Esophagus squamous epithelium (tissue), 5 donors: ENCODE results near the gene NAA40. TPM values are rescaled to one million over a fixed set of nuclear protein-coding genes. Genes with fewer than 3 reads are reported as not detected.

Source experiments
- DNase-seq: peaks from one replicate; lab custom pipeline; 2025; lab: John Stamatoyannopoulos, UW
- H3K27ac ChIP-seq, 4 donors: fragments of 200-600 bp; sonication (generic); one replicate each; pipeline ENCODE4 v1.5.1; 2016 to 2019; ENCODE audit warnings: mild to moderate bottlenecking in 1 of 4
- H3K27me3 ChIP-seq, 4 donors: fragments of 200-600 bp; sonication (generic); 1 replicate in 3 of 4; 2 replicates in 1 of 4; pipeline versions ENCODE4 v1.5.1 to v1.6.0; 2017 to 2021; ENCODE audit warnings: antibody characterized with exemption in 1 of 4
- H3K36me3 ChIP-seq, 3 donors: fragments of 200-600 bp; sonication (generic); one replicate each; pipeline ENCODE4 v1.5.1; 2016 to 2019
- H3K4me1 ChIP-seq, 3 donors: fragments of 200-600 bp; sonication (generic); one replicate each; pipeline ENCODE4 v1.5.1; 2017 to 2019
- H3K4me3 ChIP-seq, 4 donors: fragments of 200-600 bp; sonication (generic); 1 replicate in 3 of 4; 2 replicates in 1 of 4; pipeline ENCODE4 v1.5.1; 2016 to 2019; ENCODE audit warnings: mild to moderate bottlenecking in 2 of 4, moderate library complexity in 1 of 4
- H3K9me3 ChIP-seq, 3 donors: fragments of 200-600 bp; sonication (generic); one replicate each; pipeline ENCODE4 v1.5.1; 2016 to 2019
- POLR2A ChIP-seq, 4 donors: fragments of 450-650 bp; IDR thresholded peaks; one replicate each; pipeline ENCODE4 v1.6.1; 2017; ENCODE audit warnings: antibody characterized with exemption in 4 of 4, mild to moderate bottlenecking in 4 of 4, moderate library complexity in 3 of 4
- WGBS, 2 donors: methylation state at CpG; one replicate each; pipeline ENCODE4 v1.1.5; 2018; 5-methylcytosine and 5-hydroxymethylcytosine counted together
- intact Hi-C: fragments of 100-400 bp; cut with DNase I; formaldehyde crosslinking; loops from one replicate; pipeline ENCODE4 v1.15.0; 2022
- total RNA-seq, 4 donors: library from RNA; depleted of rRNA; stranded (reverse); fragments of >200 nt; gene quantifications; one replicate each; pipeline ENCODE4 v1.1.0, GENCODE V29; 2016
- TF ChIP-seq, protein P1 (sequence below), 6 experiments: fragments of 450-650 bp in 4 of 6; fragments of 200-600 bp in 2 of 6; sonication (generic) in 2 of 6; IDR thresholded peaks; one replicate each; pipeline ENCODE4 v1.5.1; 2016 to 2019; ENCODE audit warnings: antibody characterized with exemption in 6 of 6, mild to moderate bottlenecking in 4 of 6, moderate library complexity in 4 of 6
- donor health status: DM: yes; HTN: yes; CAD: no.

The NAA40 gene
- total RNA-seq, 4 donors from 2014 or later, result 9.8 to 13.2 (median 11.2) TPM

DNA sequence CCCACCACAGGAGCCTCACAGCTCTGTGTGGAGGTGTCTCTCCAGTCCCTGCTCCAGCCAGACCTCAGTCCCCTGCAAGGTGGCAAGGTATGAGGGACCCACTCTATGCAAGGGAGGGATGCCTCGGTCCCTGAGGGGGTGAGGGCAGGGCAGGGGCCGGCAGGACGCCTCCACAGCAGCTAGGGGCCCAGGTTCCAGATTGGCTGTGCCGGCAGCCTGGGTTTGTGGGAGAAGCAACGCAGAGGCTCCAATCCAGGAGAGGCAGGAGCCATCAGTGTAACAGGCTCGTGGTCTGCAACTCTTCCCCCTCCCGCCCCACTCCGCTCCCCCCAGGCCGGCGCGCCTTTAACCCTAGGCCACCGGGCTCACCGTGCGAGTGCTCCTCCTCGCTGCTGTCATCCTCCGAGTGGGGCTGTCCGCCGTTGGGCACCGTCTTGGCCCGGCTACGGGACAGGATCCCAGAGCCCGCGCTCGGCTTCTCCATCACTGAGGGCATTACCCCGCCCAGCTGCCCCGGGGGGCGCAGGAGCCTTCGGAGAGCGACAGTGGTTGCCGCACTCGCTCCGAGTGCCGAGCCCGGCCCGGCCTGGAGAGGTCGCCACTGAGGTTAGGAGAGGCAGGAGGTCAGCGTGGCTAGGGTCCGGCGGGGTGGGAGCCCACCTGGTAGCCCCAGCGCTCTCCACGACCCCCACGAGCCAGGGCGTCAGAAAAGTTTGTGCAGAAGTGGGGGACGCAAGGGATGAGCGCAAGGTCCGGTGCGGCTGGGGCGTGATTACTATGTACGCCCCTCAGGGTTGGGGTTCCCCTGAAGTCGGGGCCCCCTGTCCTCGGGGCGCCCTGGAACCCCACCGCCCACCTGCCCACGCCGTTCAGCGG lies 22.6 kb upstream of the NAA40 start:
- H3K9me3 ChIP-seq, result no peaks in the 10 kb centered on the region
- peaks cover 0 to 17% (median 0%) of the 10 kb centered on the region in 4 donors for H3K27me3 ChIP-seq
- DNase-seq, result no peak
- 0% methylated on average over 1 of the region's 56 CpGs; no CpG with 5 or more reads in 1 of the 2 donors for WGBS, 2 donors
- H3K4me3 ChIP-seq, result peak overlapping the region; percentile 34 to 71 (median 50)
- intact Hi-C loops, result no loop called here
- H3K36me3 ChIP-seq, result peaks cover 0 to 4% (median 0%) of the 10 kb centered on the region in 3 donors
- H3K4me1 ChIP-seq, result peaks cover 44 to 59% (median 51%) of the 10 kb centered on the region in 3 donors
- TF ChIP-seq, protein P1, sequence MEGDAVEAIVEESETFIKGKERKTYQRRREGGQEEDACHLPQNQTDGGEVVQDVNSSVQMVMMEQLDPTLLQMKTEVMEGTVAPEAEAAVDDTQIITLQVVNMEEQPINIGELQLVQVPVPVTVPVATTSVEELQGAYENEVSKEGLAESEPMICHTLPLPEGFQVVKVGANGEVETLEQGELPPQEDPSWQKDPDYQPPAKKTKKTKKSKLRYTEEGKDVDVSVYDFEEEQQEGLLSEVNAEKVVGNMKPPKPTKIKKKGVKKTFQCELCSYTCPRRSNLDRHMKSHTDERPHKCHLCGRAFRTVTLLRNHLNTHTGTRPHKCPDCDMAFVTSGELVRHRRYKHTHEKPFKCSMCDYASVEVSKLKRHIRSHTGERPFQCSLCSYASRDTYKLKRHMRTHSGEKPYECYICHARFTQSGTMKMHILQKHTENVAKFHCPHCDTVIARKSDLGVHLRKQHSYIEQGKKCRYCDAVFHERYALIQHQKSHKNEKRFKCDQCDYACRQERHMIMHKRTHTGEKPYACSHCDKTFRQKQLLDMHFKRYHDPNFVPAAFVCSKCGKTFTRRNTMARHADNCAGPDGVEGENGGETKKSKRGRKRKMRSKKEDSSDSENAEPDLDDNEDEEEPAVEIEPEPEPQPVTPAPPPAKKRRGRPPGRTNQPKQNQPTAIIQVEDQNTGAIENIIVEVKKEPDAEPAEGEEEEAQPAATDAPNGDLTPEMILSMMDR (IDR thresholded peaks at IDR 0.05), result peak in 3 of 6 experiments; percentile 50 to 55 (median 54)
- no peak for TF ChIP-seq POLR2A (IDR thresholded peaks at IDR 0.05)
- H3K27ac ChIP-seq, result peak overlapping the region; percentile 2 to 88 (median 57)

DNA sequence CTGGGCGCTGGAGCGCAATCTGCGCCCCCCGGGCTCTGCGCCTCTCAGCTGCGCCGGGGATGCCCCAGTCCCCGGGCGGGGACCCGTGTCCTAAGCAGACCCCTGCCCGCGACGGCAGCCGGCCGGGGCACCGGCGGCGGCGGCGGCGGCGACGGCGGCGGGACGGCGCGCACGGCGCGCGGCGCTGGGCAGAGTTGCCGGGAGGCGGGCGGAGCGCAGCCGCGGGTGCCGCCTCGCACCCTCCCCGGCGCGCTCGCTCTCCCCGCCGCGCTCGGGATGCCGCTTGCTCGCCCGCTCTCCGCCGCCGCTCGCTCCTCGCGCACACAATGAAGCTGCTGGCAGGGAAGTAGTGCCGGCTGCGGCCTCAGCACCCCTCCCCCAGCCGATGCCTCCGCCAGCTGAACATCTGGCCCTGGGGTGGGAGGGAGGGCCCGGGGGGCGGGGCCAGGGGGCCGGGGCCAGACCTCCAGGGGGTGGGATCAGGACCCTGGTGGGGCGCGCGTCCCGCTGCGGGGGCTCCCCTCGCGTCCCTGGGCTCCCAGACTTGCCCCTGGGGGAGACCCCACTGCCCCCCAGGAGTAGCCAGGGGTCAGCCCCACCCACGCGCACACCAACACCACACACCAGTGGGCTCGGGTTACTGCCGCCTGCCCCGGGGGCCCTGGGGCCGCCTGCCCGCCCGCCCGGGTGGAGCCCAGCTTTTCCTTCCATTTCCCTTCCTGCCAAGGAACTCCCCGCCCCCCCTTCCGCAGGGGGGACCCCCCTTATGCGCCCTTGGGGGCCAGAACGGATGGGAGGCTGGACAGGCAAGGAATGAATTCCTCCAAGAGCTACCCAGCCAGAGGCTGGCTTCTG lies 21.7 kb upstream of the NAA40 start, which contains the start of gene RCOR2:
RCOR2 (minus strand) TSS at position 328 of the 855 bp plus-strand sequence. CDS start 708 bp downstream, outside the sequence.
- no peak for DNase-seq
- Histone ChIP-seq H3K9me3 (no peaks in the 10 kb centered on the region), H3K4me3 (peak within 1 kb of the TSS; percentile 34 to 71 (median 50)), H3K27ac (peak within 1 kb of the TSS; percentile 58 to 88 (median 80)), H3K36me3 (no peaks in the 10 kb centered on the region), H3K27me3 (peaks cover 0 to 17% (median 0%) of the 10 kb centered on the region in 4 donors), H3K4me1 (peaks cover 44 to 59% (median 51%) of the 10 kb centered on the region in 3 donors)
- no peak for TF ChIP-seq POLR2A (IDR thresholded peaks at IDR 0.05)
- TF ChIP-seq, protein P1 (IDR thresholded peaks at IDR 0.05), result no peak
- no CpG with 5 or more reads among the region's 85 CpGs for WGBS, 2 donors
- intact Hi-C loops, result no loop called here

DNA sequence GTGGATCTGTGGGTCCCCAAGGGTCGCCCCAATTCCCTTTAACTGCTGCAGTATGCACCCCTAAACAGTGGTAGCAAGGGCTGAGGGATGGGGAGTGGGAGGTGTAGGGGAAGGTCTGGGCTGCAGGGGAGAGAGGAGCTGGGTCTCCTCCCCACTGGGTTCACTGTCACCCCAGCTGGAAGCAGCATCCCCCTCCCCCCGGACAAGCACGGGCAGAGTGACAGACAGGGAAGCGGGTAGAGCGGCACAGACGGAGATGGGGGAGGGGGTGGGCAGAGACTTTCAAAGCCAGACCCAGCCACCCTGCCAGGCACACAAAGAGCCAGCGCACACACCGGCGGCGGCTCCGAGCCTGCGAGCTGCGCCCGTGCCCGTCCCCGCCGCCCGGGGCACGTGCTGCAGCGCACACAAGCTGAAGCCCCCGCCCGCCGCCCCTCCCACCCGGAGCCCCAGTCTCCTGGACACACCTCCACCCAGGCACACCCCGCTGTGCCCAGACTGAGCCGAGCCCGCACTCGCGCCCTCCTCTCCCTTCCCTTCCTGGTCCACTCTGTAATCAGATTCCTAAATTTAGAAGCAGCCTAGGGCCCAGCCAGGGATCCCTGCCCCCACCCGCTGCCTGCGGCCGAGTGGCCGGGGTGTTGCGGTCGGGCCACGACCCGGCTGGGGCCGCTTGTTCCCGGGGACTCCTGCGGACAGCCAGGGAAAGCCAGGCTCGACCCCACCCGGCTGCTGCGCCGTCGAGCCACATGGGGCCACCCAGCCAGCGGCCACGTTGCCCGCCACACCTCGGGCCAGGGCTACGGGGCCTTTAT lies 20.9 kb upstream of the NAA40 start:
- intact Hi-C loops, result no loop called here
- peaks cover 44 to 66% (median 51%) of the 10 kb centered on the region in 3 donors for H3K4me1 ChIP-seq
- DNase-seq, result no peak
- 0 to 2% methylated on average over 1 to 7 of the region's 50 CpGs for WGBS, 2 donors
- H3K36me3 ChIP-seq, result no peaks in the 10 kb centered on the region
- H3K9me3 ChIP-seq, result no peaks in the 10 kb centered on the region
- peak overlapping the region; percentile 34 to 71 (median 50) for H3K4me3 ChIP-seq
- peak in 1 of 4 donors; percentile 16 for TF ChIP-seq POLR2A (IDR thresholded peaks at IDR 0.05)
- TF ChIP-seq, protein P1 (IDR thresholded peaks at IDR 0.05), result no peak
- peaks cover 0 to 17% (median 0%) of the 10 kb centered on the region in 4 donors for H3K27me3 ChIP-seq
- H3K27ac ChIP-seq, result peak overlapping the region; percentile 58 to 88 (median 80)

DNA sequence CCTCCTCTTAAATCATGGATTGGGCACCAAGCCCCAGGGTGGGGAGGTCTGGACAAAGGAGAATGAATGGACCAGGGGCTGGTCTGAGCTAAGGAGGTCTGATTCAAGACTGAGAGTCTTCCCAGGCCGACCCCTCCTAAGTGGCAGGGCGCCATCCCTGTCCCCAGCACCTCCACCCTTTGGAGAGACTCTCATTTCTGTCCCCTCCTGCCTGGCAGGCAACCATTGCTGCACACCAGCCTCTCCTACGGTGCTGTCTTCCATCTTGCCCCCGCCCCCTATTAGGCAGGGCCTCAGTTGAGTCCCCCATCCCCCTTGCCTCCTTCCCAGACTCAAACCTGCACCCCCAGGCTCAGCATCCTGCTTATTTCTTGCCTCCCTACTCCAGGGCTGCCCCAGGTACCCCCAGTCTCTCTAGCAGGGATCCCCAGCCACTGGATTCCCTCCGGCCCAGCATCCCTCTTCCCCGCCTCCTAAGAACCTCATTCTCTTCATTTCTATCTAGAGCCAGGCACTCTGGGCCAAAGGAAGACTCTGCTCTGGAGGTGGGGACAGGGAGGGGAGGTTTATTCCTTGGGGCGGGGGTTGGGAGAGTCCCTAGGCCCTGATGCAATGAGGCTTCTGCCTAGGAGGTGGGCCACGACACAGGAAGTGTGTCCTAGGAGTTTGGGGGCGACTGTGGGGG lies 20.2 kb upstream of the NAA40 start:
- no peak for DNase-seq
- Histone ChIP-seq H3K27me3 (peaks cover 0 to 17% (median 0%) of the 10 kb centered on the region in 4 donors), H3K4me3 (peak overlapping the region in 3 of 4 donors; percentile 41 to 71 (median 56)), H3K27ac (peak overlapping the region; percentile 28 to 88 (median 80)), H3K9me3 (no peaks in the 10 kb centered on the region), H3K36me3 (no peaks in the 10 kb centered on the region), H3K4me1 (peaks cover 44 to 68% (median 51%) of the 10 kb centered on the region in 3 donors)
- TF ChIP-seq, protein P1 (IDR thresholded peaks at IDR 0.05), result no peak
- no peak for TF ChIP-seq POLR2A (IDR thresholded peaks at IDR 0.05)
- intact Hi-C loops, result no loop called here
- 39 to 55% methylated on average over 3 to 4 of the region's 9 CpGs for WGBS, 2 donors
